HCT116 (cell line): ENCODE measurements around the gene HAX1. TPM values are rescaled to one million over a fixed set of nuclear protein-coding genes. Genes with fewer than 3 reads are reported as not detected.
"Not testable (repeated sequence)": the region's sequence is repeated elsewhere in the genome, so short reads cannot be mapped to it uniquely, and the experiment has no call there.

Source experiments
- ATAC-seq: fragments of 200-7000 bp; cut with Tn5 transposase; 2 replicates; pipeline ENCODE4 v1.9.1; 2020; ENCODE audit warnings: mild to moderate bottlenecking, moderate library complexity
- BruUV-seq: library from RNA; stranded (reverse); fragments of 400-500 nt; replicated peaks from 2 replicates; lab custom pipeline; 2021; lab: Mats Ljungman, UMichigan
- CTCF ChIA-PET: fragments of 300-600 bp; sonication (Branson Sonifier 250); formaldehyde crosslinking; loops from one replicate; lab custom pipeline; 2021; ENCODE audit warnings: antibody characterized with exemption; lab: Charles Lee
- POLR2A ChIA-PET: fragments of 300-600, 350-600 bp; sonication (Branson Sonifier 250); formaldehyde crosslinking; loops from one replicate; lab custom pipeline; 2021; ENCODE audit warnings: antibody characterized with exemption; lab: Charles Lee
- RAD21 ChIA-PET, 2 experiments: fragments of 300-600 bp; sonication (Branson Sonifier 250); formaldehyde crosslinking; loops; one replicate each; lab custom pipeline; 2023; ENCODE audit warnings: low total read pairs in 2 of 2; ENCODE audit not compliant: uncharacterized antibody in 2 of 2, unreplicated experiment in 2 of 2, low non-redundant PET in 1 of 2; lab: Charles Lee
- DNase-seq: peaks from one replicate; pipeline ENCODE4 v3.0.0-alpha.2; 2010; ENCODE audit warnings: low read depth, low spot score
- H2AFZ ChIP-seq: fragments of 200-600 bp; shearing (Covaris generic), sonication (generic); 2 replicates; pipeline ENCODE4 v1.6.1; 2017; ENCODE audit warnings: low read depth, mixed run types, mixed read lengths, antibody characterized with exemption, low read length; ENCODE audit not compliant: poor library complexity, severe bottlenecking
- H3K27ac ChIP-seq: 2 replicates; pipeline ENCODE4 v1.5.1; 2012; ENCODE audit warnings: low read depth, low read length
- H3K27me3 ChIP-seq: fragments of 200-600 bp; sonication (generic); 2 replicates; pipeline ENCODE4 v1.6.1; 2016; ENCODE audit warnings: mixed run types, low read length, mixed read lengths; ENCODE audit not compliant: insufficient read depth
- H3K36me3 ChIP-seq, 2 experiments: fragments of 200-500 bp in 1 of 2; fragments of 200-600 bp in 1 of 2; sonication (Bioruptor generic) in 1 of 2; sonication (generic) in 1 of 2; 2 replicates each; pipeline versions ENCODE4 v1.5.1 to v1.6.1; 2014 to 2016; ENCODE audit warnings: low read length in 2 of 2, inconsistent platforms in 1 of 2, mixed read lengths in 1 of 2, mixed run types in 1 of 2; ENCODE audit not compliant: insufficient read depth in 2 of 2, control insufficient read depth in 1 of 2
- H3K4me1 ChIP-seq, 2 experiments: fragments of 200-600 bp in 1 of 2; sonication (generic) in 1 of 2; 2 replicates each; pipeline versions ENCODE4 v1.5.1 to v1.6.1; 2012 to 2017; ENCODE audit warnings: low read length in 2 of 2, inconsistent platforms in 1 of 2, mild to moderate bottlenecking in 1 of 2, mixed read lengths in 1 of 2, mixed run types in 1 of 2, moderate library complexity in 1 of 2; ENCODE audit not compliant: insufficient read depth in 2 of 2, control insufficient read depth in 1 of 2
- H3K4me2 ChIP-seq: fragments of 200-600 bp; sonication (generic); 2 replicates; pipeline ENCODE4 v1.6.1; 2017; ENCODE audit warnings: mixed run types, low read length, mixed read lengths
- H3K4me3 ChIP-seq, 2 experiments: fragments of 200-600 bp in 1 of 2; sonication (generic) in 1 of 2; replicated peaks in 1 of 2; 2 replicates each; pipeline ENCODE4 v1.5.1; 2011 to 2016; ENCODE audit warnings: low read length in 2 of 2, control low read depth in 1 of 2, low read depth in 1 of 2, mild to moderate bottlenecking in 1 of 2, mixed read lengths in 1 of 2, mixed run types in 1 of 2
- H3K79me2 ChIP-seq: fragments of 200-600 bp; sonication (generic); 2 replicates; pipeline ENCODE4 v1.6.1; 2017; ENCODE audit warnings: mild to moderate bottlenecking, mixed run types, low read length, moderate library complexity, mixed read lengths; ENCODE audit not compliant: insufficient read depth
- H3K9ac ChIP-seq: fragments of 200-600 bp; sonication (generic); 2 replicates; pipeline ENCODE4 v1.6.1; 2016; ENCODE audit warnings: low read length, mixed read lengths
- H3K9me2 ChIP-seq: fragments of 200-600 bp; sonication (generic), shearing (Covaris generic); 2 replicates; pipeline ENCODE4 v1.6.1; 2017; ENCODE audit warnings: mixed run types, mild to moderate bottlenecking, moderate library complexity; ENCODE audit not compliant: insufficient read depth
- H3K9me3 ChIP-seq, 2 experiments: fragments of 200-500 bp in 1 of 2; fragments of 200-600 bp in 1 of 2; sonication (Bioruptor generic) in 1 of 2; sonication (generic) in 1 of 2; 2 replicates each; pipeline ENCODE4 v1.6.1; 2014 to 2017; ENCODE audit warnings: low read length in 2 of 2, mixed read lengths in 2 of 2, inconsistent platforms in 1 of 2, low read depth in 1 of 2, mild to moderate bottlenecking in 1 of 2, mixed run types in 1 of 2, moderate library complexity in 1 of 2; ENCODE audit not compliant: control insufficient read depth in 1 of 2, insufficient read depth in 1 of 2
- H4K20me1 ChIP-seq: fragments of 200-600 bp; sonication (generic), shearing (Covaris generic); 2 replicates; pipeline ENCODE4 v1.6.1; 2017; ENCODE audit warnings: mixed run types, mild to moderate bottlenecking, moderate library complexity; ENCODE audit not compliant: insufficient read depth
- ZFX ChIP-seq: fragments of 450-650 bp; IDR thresholded peaks from 2 replicates; pipeline ENCODE4 v1.6.1; 2017
- intact Hi-C: fragments of 100-400 bp; cut with micrococcal nuclease; formaldehyde crosslinking; loops from 2 replicates; pipeline ENCODE4 v1.10.0; 2022
- total RNA-seq: library from RNA; stranded (reverse); gene quantifications from one replicate; pipeline ENCODE4 v1.2.1, GENCODE V29; 2021; ENCODE audit not compliant: unreplicated experiment
- TF ChIP-seq, protein P1 (sequence below): IDR thresholded peaks from 2 replicates; pipeline ENCODE4 v1.6.1; 2012

The HAX1 gene
- total RNA-seq, 1 experiment from 2014 or later, result 93.6 TPM

DNA sequence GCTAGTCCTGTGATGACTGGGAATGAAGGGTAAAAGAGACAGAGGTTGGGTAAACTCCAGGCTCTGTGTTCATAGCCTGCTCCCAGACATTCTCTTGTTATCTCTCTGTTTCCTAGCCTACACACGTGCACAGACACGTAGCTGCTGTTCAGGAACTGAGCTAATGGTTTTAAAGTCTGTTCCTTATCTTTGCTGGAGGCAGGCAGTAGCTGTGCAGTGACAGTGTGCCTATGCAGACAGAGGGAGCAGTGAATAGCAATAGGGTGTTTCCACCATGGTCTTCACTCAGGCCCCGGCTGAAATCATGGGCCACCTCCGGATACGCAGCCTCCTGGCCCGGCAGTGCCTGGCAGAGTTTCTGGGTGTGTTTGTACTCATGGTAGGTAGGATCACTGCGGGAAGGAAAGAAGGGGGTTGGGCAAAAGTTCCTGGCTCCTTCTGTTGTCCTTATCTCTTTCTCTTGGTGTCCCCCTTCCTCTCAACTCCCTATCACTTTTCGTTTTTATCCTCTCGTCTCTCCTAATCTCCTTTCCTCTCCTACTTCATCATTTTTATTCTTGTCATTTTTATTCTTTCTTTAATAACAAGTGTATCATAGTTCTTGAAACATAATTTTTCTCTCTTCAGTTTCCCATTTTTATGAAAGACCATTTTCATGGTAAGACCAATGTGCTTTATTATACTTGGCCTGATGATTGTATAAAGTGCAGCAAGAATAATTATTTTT lies 48.6 kb downstream of the HAX1 start, which contains the start of gene AQP10:
TSS of gene AQP10 (plus strand) at position 212 of the 727 bp plus-strand sequence. CDS start at position 275, 63 bp downstream.
- Histone ChIP-seq H3K79me2 (no peaks in the 10 kb centered on the region), H3K4me3 (no peak within 1 kb of the TSS), H3K4me2 (no peak within 1 kb of the TSS), H3K9me2 (no peaks in the 10 kb centered on the region), H3K27me3 (peaks cover 6% of the 10 kb centered on the region; the same call in 1 of the 2 replicates), H2AFZ (no peak within 1 kb of the TSS), H3K9ac (no peak within 1 kb of the TSS), H4K20me1 (no peaks in the 10 kb centered on the region), H3K4me1 (peaks cover 0 to 15% of the 10 kb centered on the region in 2 experiments; a peak in 2 of 4 replicates), H3K36me3 (no peaks in the 10 kb centered on the region), H3K9me3 (no peaks in the 10 kb centered on the region), H3K27ac (no peak within 1 kb of the TSS)
- ChIA-PET CTCF (no interaction called here), POLR2A (no interaction called here), RAD21 (no interaction called here)
- BruUV-seq, result no TSS peak
- no peak for ATAC-seq
- intact Hi-C loops, result loop anchor here (10.0 kb wide), 1 partner anchor 224 kb away; no protein-coding TSS in a partner anchor
- DNase-seq, result no peak
- TF ChIP-seq ZFX, result no peak
- TF ChIP-seq, protein P1, sequence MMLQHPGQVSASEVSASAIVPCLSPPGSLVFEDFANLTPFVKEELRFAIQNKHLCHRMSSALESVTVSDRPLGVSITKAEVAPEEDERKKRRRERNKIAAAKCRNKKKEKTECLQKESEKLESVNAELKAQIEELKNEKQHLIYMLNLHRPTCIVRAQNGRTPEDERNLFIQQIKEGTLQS, result no peak

DNA sequence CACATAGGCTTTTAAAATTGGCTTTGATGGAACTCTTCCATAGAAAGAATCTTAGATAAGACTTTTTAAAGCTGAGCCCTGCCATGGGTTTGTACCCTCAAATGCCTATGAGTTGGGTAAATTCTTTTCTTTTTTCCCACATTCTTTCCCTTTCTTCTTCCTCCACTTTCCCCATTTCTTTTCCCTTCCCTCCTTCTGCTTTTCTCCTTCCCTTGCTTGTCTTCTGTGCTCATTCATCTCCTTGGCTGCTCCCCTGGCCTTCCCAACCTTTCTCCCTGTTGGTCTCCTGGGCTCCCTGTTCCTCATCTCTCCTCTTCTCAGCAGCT lies 49.1 kb downstream of the HAX1 start:
- POLR2A ChIA-PET, BruUV-seq, ATAC-seq, H3K27ac ChIP-seq, H3K4me3 ChIP-seq, DNase-seq, H2AFZ ChIP-seq, H3K9me3 ChIP-seq, H3K79me2 ChIP-seq, CTCF ChIA-PET, H4K20me1 ChIP-seq, H3K27me3 ChIP-seq, H3K36me3 ChIP-seq, H3K9ac ChIP-seq, H3K4me2 ChIP-seq, RAD21 ChIA-PET, H3K9me2 ChIP-seq: not testable (repeated sequence)
- intact Hi-C loops, result loop anchor here (10.0 kb wide), 1 partner anchor 223 kb away; no protein-coding TSS in a partner anchor
- peaks cover 2 to 20% of the 10 kb centered on the region in 2 experiments for H3K4me1 ChIP-seq
